Measurements from ENCODE around the gene OTOS.

The OTOS gene

DNA sequence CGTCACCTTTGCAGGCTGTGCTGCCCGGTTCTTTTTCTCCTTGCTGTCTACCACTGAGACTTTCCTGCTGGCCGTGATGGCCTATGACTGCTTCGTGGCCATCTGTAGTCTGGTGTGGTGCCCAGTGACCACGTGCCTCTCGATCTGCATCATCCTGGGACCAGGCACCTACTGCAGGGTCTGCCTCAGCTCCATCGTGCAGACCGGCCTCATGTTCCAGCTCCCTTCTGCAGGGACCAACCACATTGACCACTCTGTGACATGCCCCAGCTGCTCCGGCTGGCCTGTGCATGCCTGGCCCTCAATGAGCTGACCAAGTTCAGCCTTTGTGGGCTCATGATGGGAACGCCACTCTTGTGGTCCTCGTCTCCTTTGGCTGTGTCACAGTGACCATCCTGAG lies 31.1 kb downstream of the OTOS start:
- Histone ChIP-seq H3K4me3 (no peak overlapping the region), H3K27ac (no peak overlapping the region)

DNA sequence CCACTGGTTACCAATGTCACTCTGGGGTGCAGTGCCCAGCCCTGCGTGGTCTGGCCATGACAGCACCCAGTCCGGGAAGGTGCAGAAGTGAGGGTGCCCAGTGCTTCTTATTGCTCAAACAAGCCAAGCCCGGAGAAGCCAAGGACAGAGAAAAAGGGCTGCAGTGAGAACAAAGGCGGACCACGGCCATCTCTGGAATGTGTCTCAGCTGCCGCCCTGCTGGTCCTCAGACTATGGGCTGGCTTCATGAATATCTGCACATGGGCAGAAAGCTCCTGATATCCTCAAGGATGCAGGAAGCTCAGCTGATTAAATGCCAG lies 33.0 kb downstream of the OTOS start:
- DNase-seq (ENCODE audit: low spot score), result no peak
- Histone ChIP-seq H3K27ac (no peak overlapping the region), H3K4me3 (no peak overlapping the region)
- TF ChIP-seq, protein P1, sequence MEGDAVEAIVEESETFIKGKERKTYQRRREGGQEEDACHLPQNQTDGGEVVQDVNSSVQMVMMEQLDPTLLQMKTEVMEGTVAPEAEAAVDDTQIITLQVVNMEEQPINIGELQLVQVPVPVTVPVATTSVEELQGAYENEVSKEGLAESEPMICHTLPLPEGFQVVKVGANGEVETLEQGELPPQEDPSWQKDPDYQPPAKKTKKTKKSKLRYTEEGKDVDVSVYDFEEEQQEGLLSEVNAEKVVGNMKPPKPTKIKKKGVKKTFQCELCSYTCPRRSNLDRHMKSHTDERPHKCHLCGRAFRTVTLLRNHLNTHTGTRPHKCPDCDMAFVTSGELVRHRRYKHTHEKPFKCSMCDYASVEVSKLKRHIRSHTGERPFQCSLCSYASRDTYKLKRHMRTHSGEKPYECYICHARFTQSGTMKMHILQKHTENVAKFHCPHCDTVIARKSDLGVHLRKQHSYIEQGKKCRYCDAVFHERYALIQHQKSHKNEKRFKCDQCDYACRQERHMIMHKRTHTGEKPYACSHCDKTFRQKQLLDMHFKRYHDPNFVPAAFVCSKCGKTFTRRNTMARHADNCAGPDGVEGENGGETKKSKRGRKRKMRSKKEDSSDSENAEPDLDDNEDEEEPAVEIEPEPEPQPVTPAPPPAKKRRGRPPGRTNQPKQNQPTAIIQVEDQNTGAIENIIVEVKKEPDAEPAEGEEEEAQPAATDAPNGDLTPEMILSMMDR (IDR thresholded peaks at IDR 0.05), result no peak

More for the DNA sequence above, 31.1 kb downstream of the OTOS start:
- no peak for DNase-seq (ENCODE audit: low spot score)
- TF ChIP-seq, protein P1 (IDR thresholded peaks at IDR 0.05), result no peak

DNA sequence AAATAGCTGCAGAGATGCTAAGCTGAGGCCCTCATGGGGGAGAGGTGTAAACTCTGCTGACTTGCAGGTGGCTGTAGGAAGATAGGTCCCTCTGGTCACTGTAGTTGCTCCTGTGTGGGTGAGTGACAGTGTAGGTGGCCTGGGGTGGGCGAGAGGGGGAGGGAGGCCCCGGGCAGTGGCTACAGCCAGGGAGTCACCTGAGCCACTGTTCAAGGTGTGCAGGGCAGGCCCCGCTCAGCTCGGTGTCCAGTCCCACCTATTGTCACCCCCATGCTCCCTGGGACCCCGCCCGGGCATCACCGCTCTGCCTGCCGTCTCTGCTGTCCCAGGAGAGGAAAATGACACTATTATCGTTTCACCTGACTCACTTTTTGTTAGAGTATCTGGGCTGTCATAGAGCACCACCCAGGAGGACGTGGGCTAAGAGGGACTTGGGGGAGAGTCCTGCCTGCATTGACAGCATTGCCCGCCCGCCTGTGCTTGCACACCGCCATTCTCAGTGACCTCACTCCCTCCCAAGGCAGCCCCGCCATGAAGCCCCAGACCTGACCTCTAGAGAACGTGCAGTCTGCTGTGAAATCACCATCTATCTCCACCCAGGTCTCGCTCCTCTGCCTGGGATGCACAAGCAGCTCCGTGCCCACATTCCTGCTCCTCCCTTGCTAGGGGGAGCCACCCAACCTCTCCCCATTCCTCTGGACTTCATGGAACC lies 33.5 kb downstream of the OTOS start:
- no peak overlapping the region for H3K27ac ChIP-seq
- H3K4me3 ChIP-seq, result no peak overlapping the region
- TF ChIP-seq, protein P1 (IDR thresholded peaks at IDR 0.05), result no peak
- DNase-seq (ENCODE audit: low spot score), result no peak

DNA sequence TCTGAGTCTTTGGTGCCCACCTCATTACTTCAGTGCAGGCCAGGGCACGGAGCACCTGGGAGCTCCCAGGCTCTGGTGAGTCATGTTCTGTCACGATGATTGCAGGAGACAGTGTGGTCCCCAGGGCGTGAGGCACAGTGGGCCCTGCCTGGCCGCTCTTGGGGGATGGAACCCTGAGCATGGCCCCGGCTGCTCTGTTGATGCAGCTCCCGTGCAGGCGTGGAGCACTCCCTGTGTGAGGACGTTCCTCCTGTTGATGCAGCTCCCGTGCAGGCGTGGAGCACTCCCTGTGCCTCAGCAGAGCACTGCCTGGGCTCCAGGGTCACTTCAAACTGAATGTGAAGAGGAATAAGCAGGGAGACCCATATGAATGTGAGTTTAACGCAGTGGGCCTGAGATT lies 34.5 kb downstream of the OTOS start:
- DNase-seq (ENCODE audit: low spot score), result no peak
- Histone ChIP-seq H3K4me3 (no peak overlapping the region), H3K27ac (no peak overlapping the region)
- TF ChIP-seq, protein P1 (IDR thresholded peaks at IDR 0.05), result no peak

DNA sequence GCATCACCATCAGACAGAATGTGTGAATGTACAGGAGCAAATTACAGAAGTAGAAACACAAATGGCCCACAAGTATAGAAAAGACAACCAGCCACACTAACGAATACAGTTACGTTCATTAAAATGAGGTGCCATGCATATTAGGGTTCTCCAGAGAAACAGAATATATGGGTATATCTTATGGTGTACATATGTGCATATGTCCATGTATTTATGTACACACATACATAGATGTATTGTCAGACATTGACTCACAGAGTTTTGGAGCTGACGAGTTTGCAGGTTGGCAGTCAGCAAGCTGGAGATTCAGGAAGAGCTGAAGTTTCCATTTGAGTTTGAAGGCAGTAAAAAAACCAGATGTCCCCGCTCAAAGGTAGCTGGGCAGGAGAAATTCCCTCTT lies 37.3 kb downstream of the OTOS start:
- no peak overlapping the region for H3K4me3 ChIP-seq
- no peak for DNase-seq (ENCODE audit: low spot score)
- TF ChIP-seq, protein P1 (IDR thresholded peaks at IDR 0.05), result no peak

DNA sequence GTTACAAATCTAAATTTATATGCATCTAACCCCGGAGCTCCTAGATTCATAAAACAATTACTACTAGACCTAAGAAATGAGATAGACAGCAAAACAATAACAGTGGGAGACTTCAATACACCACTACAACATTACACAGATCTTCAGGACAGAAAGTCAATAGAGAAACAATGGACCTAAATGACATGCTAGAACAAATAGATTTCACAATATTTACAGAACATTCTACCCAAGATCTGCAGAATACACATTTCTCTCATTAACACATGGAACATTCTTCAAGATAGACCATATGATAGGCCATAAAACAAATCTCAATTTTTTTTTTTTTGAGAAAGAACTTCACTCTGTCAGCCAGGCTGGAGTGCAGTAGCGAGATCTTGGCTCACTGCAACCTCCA lies 42.1 kb downstream of the OTOS start:
- TF ChIP-seq, protein P1 (IDR thresholded peaks at IDR 0.05), result no peak
- no peak for DNase-seq (ENCODE audit: low spot score)
- Histone ChIP-seq H3K27ac (no peak overlapping the region), H3K4me3 (no peak overlapping the region)

More for the DNA sequence above, 37.3 kb downstream of the OTOS start:
- no peak overlapping the region for H3K27ac ChIP-seq

Measured in coronary artery (tissue), 2 donors.